Fibroblast of pulmonary artery (primary cell): Measurements from ENCODE around the gene LCP1.

ENCODE experiments used
- DNase-seq: peaks from one replicate; pipeline ENCODE4 v3.0.0-alpha.2; 2010; ENCODE audit warnings: low read depth
- H3K4me3 ChIP-seq: replicated peaks from 2 replicates; pipeline ENCODE4 v1.5.1; 2011; ENCODE audit warnings: low read depth, mild to moderate bottlenecking, control low read depth, low read length, moderate library complexity
- CTCF ChIP-seq: IDR thresholded peaks from 2 replicates; pipeline ENCODE4 v1.5.1; 2011; ENCODE audit warnings: mild to moderate bottlenecking, control low read depth, low read length, inconsistent platforms; ENCODE audit errors: missing control alignments

The LCP1 gene

GRCh38 chr13:46104868-46105267 lies 77.1 kb downstream of the LCP1 start, which contains the start of gene CPB2:
Gene CPB2, minus strand, starts transcription at chr13:46105033. Its CDS starts 24 bp downstream, at chr13:46105009.
- no peak for TF ChIP-seq CTCF
- DNase-seq, result no peak
- no peak within 1 kb of the TSS for H3K4me3 ChIP-seq

- no peak for DNase-seq
- H3K4me3 ChIP-seq, result no peak overlapping the region
- TF ChIP-seq CTCF, result no peak
Observed at GRCh38 chr13:46103037-46103436, 78.9 kb downstream of the LCP1 start.

- TF ChIP-seq CTCF, result no peak
- no peak for DNase-seq
- no peak overlapping the region for H3K4me3 ChIP-seq
Observed at GRCh38 chr13:46102255-46102605, 79.7 kb downstream of the LCP1 start.

- H3K4me3 ChIP-seq, result no peak overlapping the region
- TF ChIP-seq CTCF, result no peak
- DNase-seq, result no peak
Observed at GRCh38 chr13:46101484-46102254, 80.3 kb downstream of the LCP1 start.

- H3K4me3 ChIP-seq, result no peak overlapping the region
- no peak for TF ChIP-seq CTCF
- DNase-seq, result no peak
Observed at GRCh38 chr13:46101002-46101401, 81.0 kb downstream of the LCP1 start.

- no peak overlapping the region for H3K4me3 ChIP-seq
- TF ChIP-seq CTCF, result no peak
- peak; percentile 11 for DNase-seq
Observed at GRCh38 chr13:46100191-46100815, 81.7 kb downstream of the LCP1 start.
